Measurements from ENCODE around the gene TMEM62. TPM values are rescaled to one million over a fixed set of nuclear protein-coding genes. Genes with fewer than 3 reads are reported as not detected.

TMEM62 gene
- total and polyA plus RNA-seq, 2 experiments from 2014 or later, result 17.3 to 34.0 TPM

DNA sequence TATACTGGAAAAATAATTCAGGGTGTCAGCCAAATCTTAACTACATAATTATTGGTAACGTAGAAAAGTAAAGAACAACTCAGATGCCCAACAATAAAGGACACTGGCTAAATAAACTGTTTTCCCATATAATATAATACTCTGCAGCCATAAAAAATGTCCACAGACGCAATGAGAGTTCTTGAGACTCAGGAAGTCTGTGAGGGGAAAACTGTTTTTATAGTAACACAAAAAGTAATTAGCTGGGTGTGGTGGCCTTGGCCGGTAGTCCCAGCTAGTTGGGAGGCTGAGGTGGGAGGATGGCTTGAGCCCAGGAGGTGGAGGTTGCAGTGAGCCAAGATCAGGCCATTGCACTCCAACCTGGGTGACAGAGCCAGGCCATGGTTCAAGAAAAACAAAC lies 22.0 kb upstream of the TMEM62 start:
- no peaks in the 10 kb centered on the region for H4K20me1 ChIP-seq (ENCODE audit: insufficient read depth, poor library complexity, severe bottlenecking)
- 79% methylated on average over 3 of the region's 3 CpGs for WGBS (ENCODE audit: low lambda C conversion rate, missing lambda C conversion rate)
- no peaks in the 10 kb centered on the region for H3K79me2 ChIP-seq
- peaks cover 5% of the 10 kb centered on the region for H3K4me1 ChIP-seq (ENCODE audit: insufficient read depth)
- H3K9me2 ChIP-seq (replicated peaks; ENCODE audit: insufficient read depth), result no peaks in the 10 kb centered on the region
- H3K27ac ChIP-seq, result no peak overlapping the region
- H2AFZ ChIP-seq, result no peak overlapping the region
- no peak overlapping the region for H3K4me3 ChIP-seq
- DNase-seq (ENCODE audit: low spot score), result no peak
- TF ChIP-seq EZH2 (IDR thresholded peaks at IDR 0.05; ENCODE audit: borderline replicate concordance) (no peak), EZH2phosphoT487 (IDR thresholded peaks at IDR 0.05; ENCODE audit: low read depth, severe bottlenecking, unreplicated experiment) (no peak)
- TF ChIP-seq, protein P1, sequence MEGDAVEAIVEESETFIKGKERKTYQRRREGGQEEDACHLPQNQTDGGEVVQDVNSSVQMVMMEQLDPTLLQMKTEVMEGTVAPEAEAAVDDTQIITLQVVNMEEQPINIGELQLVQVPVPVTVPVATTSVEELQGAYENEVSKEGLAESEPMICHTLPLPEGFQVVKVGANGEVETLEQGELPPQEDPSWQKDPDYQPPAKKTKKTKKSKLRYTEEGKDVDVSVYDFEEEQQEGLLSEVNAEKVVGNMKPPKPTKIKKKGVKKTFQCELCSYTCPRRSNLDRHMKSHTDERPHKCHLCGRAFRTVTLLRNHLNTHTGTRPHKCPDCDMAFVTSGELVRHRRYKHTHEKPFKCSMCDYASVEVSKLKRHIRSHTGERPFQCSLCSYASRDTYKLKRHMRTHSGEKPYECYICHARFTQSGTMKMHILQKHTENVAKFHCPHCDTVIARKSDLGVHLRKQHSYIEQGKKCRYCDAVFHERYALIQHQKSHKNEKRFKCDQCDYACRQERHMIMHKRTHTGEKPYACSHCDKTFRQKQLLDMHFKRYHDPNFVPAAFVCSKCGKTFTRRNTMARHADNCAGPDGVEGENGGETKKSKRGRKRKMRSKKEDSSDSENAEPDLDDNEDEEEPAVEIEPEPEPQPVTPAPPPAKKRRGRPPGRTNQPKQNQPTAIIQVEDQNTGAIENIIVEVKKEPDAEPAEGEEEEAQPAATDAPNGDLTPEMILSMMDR (IDR thresholded peaks at IDR 0.05; ENCODE audit: poor library complexity), result no peak
- H3K36me3 ChIP-seq (replicated peaks; ENCODE audit: insufficient read depth, low read depth), result no peaks in the 10 kb centered on the region
- no peak overlapping the region for H3K4me2 ChIP-seq
- H3K27me3 ChIP-seq, result no peaks in the 10 kb centered on the region
- H3K9me3 ChIP-seq (ENCODE audit: low read depth), result no peaks in the 10 kb centered on the region

DNA sequence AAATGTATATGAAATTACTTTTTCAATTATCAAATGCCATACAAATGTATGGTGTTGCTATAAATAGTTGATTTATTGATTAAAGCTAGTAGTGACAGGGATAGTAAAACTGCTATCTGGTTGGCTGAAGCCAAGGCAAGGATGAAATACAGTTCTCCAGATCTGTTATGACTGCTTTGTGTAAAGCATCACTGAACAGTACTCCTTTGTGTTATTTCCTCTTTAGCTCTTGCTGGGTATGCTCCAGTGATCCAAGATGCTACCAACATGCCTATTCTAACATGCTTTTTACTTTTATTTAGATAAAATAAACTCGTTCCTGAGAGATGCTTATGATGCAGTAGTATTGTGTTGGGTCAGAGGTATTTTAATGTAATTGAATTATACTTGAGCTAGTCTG lies 15.1 kb upstream of the TMEM62 start:
- no peak for DNase-seq (ENCODE audit: low spot score)
- Histone ChIP-seq H3K27me3 (peaks cover 5% of the 10 kb centered on the region), H3K36me3 (replicated peaks; ENCODE audit: insufficient read depth, low read depth) (no peaks in the 10 kb centered on the region), H3K9me2 (replicated peaks; ENCODE audit: insufficient read depth) (no peaks in the 10 kb centered on the region), H3K9me3 (ENCODE audit: low read depth) (no peaks in the 10 kb centered on the region), H4K20me1 (ENCODE audit: insufficient read depth, poor library complexity, severe bottlenecking) (no peaks in the 10 kb centered on the region), H3K4me1 (ENCODE audit: insufficient read depth) (no peaks in the 10 kb centered on the region), H3K79me2 (no peaks in the 10 kb centered on the region), H2AFZ (no peak overlapping the region), H3K27ac (no peak overlapping the region), H3K4me2 (no peak overlapping the region), H3K4me3 (no peak overlapping the region)
- 50% methylated on average over 1 of the region's 1 CpG for WGBS (ENCODE audit: low lambda C conversion rate, missing lambda C conversion rate)
- TF ChIP-seq, protein P1 (IDR thresholded peaks at IDR 0.05; ENCODE audit: poor library complexity), result no peak
- TF ChIP-seq EZH2phosphoT487 (IDR thresholded peaks at IDR 0.05; ENCODE audit: low read depth, severe bottlenecking, unreplicated experiment), result no peak
- no peak for TF ChIP-seq EZH2 (IDR thresholded peaks at IDR 0.05; ENCODE audit: borderline replicate concordance)

DNA sequence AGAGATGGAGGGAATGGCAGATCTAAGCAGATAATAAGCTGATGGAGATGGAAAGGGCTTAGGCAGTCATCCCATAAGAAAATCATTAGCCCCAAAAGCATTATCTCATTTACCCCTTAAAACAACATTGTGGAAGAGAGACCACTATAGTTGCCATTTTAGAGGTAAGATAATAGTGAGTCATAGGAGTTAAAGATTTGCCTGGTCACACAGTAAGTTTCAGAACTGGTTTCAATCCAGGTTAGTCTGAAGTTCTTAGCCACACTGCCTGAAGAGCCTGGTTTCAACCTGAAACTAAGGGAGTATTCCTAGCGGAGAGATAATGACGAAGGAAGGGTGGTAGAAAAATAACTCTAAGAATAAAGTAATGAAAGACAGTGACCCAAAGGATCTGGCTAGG lies 14.6 kb upstream of the TMEM62 start:
- 82% methylated on average over 2 of the region's 2 CpGs for WGBS (ENCODE audit: low lambda C conversion rate, missing lambda C conversion rate)
- Histone ChIP-seq H3K27ac (no peak overlapping the region), H3K4me1 (ENCODE audit: insufficient read depth) (no peaks in the 10 kb centered on the region), H3K9me2 (replicated peaks; ENCODE audit: insufficient read depth) (no peaks in the 10 kb centered on the region), H3K36me3 (replicated peaks; ENCODE audit: insufficient read depth, low read depth) (no peaks in the 10 kb centered on the region), H2AFZ (no peak overlapping the region), H3K4me2 (no peak overlapping the region), H3K4me3 (no peak overlapping the region), H4K20me1 (ENCODE audit: insufficient read depth, poor library complexity, severe bottlenecking) (no peaks in the 10 kb centered on the region), H3K79me2 (no peaks in the 10 kb centered on the region), H3K27me3 (peaks cover 5% of the 10 kb centered on the region), H3K9me3 (ENCODE audit: low read depth) (no peaks in the 10 kb centered on the region)
- TF ChIP-seq, protein P1 (IDR thresholded peaks at IDR 0.05; ENCODE audit: poor library complexity), result no peak
- DNase-seq (ENCODE audit: low spot score), result no peak

DNA sequence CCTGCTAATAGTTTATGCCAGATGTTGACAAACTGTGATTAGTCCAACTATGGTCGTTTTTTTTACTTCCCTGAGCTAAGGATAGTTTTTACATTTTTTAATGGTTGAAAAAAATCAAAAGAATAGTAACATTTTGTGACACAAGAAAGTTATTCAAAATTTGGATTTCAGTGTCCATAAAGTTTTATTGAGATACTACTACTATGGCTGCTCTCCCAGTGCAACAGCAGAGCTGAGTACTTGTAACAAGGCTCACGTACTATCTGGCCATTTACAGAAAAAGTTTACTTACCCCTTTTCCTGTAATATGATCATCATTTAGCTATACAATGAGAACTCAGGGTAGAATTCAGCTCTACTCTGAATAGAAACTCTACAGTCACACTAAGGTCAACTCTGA lies 11.5 kb upstream of the TMEM62 start:
- Histone ChIP-seq H3K4me3 (no peak overlapping the region), H2AFZ (no peak overlapping the region), H3K9me2 (replicated peaks; ENCODE audit: insufficient read depth) (no peaks in the 10 kb centered on the region), H3K9me3 (ENCODE audit: low read depth) (no peaks in the 10 kb centered on the region), H3K27me3 (peaks cover 5% of the 10 kb centered on the region), H3K27ac (no peak overlapping the region), H3K4me1 (ENCODE audit: insufficient read depth) (no peaks in the 10 kb centered on the region), H3K4me2 (no peak overlapping the region), H3K36me3 (replicated peaks; ENCODE audit: insufficient read depth, low read depth) (no peaks in the 10 kb centered on the region), H3K79me2 (no peaks in the 10 kb centered on the region), H4K20me1 (ENCODE audit: insufficient read depth, poor library complexity, severe bottlenecking) (no peaks in the 10 kb centered on the region)
- 68% methylated on average over 2 of the region's 2 CpGs for WGBS (ENCODE audit: low lambda C conversion rate, missing lambda C conversion rate)
- no peak for DNase-seq (ENCODE audit: low spot score)
- no peak for TF ChIP-seq EZH2 (IDR thresholded peaks at IDR 0.05; ENCODE audit: borderline replicate concordance)
- TF ChIP-seq, protein P1 (IDR thresholded peaks at IDR 0.05; ENCODE audit: poor library complexity), result no peak
- no peak for TF ChIP-seq EZH2phosphoT487 (IDR thresholded peaks at IDR 0.05; ENCODE audit: low read depth, severe bottlenecking, unreplicated experiment)

Measured in hepatocyte (in vitro differentiated cells).